NCI-H2227 (cell line): ENCODE results near the gene SYN1.

Experiments used
- DNase-seq: peaks from one replicate; lab custom pipeline; 2025; ENCODE audit not compliant: unreplicated experiment; lab: John Stamatoyannopoulos, UW

Gene SYN1

DNA sequence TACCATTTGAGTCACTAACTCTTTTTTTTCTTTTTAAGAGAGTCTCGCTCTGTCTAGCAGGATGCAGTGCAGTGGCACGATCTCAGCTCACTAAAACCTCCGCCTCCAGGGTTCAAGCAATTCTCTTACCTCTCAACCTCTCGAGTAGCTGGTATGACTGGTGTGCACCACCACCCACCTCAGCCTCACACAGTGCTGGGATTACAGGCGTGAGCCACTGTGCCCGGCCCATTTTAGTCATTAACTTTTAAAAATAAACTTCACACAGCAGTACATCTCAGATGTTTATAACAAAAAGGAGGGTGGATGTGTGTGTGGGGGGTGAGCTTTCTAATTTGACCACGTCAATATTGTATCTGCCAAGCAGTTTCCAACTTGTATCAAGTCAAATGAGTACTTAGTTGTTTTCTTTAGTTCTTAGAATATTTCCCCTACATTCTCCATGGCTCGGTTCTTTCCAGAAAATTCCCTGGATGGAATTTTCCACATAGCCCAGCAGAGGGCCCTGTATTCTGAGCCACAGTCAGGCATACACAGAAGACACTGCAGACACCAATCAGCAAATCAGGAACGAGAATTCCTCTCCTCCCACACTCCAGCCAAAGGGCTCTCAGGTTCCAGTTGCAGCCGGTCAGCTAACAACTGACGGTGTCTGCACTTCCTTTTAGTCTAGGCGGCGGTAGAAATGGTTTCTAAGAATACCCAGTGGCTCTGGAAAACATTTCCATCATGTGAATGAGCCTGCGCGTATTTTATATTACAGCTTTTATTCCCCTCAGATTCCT lies 78.7 kb downstream of the SYN1 start:
- DNase-seq = peak; percentile 95

GRCh38 chrX:47539860-47540259 lies 79.8 kb downstream of the SYN1 start:
- DNase-seq = no peak

GRCh38 chrX:47530049-47530448 lies 89.6 kb downstream of the SYN1 start:
- DNase-seq = no peak

DNA sequence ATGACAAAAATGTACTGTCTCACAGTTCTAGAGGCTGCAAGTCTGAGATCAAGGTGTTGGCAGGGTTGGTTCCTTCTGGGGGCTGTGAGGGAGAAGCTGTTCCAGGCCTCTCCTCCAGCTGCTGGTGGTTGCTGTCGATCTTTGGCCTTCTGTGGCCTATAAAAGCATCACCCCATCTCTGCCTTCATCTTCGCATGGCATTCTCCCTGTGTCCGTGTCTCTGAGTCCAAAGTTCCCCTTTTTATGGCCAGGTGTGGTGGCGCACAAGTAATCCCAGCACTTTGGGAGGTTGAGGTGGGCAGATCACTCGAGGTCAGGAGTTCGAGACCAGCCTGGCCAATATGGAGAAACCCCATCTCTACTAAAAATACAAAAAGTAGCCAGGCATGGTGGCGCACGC lies 90.1 kb downstream of the SYN1 start:
- no peak for DNase-seq

DNA sequence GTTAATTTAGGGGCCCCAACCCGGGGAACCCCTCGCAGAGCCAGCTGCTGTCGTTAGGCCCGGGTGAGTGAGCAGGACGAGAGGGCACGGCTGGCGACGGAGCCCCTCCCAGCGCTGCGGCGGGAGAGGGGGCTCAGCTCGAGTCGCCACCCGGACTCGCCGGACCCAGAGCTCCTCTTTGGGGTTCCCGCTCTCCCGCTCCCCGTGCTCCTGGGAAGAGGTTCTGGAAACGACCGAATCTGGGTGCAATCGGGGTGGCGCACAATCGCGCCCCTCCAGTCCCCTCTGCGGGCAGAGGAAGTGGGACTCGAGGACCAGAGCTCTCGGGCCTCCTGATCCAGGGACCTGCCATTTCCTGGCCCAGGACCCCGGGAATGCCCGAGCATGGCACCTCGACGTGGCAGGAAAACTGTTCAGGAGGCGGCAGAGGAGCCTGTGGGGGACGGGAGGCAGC lies 95.9 kb downstream of the SYN1 start:
- peak; percentile 51 for DNase-seq

DNA sequence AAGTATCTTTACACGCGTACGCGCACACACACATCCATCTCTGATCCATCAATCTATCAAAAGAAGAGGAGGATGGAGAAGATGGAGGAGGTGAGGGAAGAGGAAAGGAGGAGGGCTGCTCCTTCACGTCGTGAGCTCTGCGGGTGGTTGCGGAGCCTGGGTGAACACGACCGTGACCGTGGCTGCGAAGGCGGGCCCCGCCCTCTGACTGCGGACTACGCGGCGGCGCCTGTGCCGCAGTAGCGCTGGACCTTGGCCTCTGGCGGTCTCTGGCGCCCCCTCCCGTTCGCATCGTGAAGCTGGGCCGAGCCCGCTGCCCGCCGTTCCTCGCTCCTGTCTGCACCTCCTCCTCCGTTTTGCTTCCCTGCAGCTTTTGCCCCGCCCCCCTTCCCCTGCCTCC lies 96.4 kb downstream of the SYN1 start:
- DNase-seq = peak; percentile 95
